ENCODE measurements around the gene PMEL.

PMEL gene

GRCh38 chr12:55963760-55964159 is 2.1 kb downstream of the PMEL start:
- no peak overlapping the region for H3K4me3 ChIP-seq (replicated peaks in 1 of 2; ENCODE audit: low read depth in 2 of 2, low read length in 2 of 2)
- no peak for DNase-seq (ENCODE audit: low read depth in 2 of 2)
- TF ChIP-seq, protein P1, sequence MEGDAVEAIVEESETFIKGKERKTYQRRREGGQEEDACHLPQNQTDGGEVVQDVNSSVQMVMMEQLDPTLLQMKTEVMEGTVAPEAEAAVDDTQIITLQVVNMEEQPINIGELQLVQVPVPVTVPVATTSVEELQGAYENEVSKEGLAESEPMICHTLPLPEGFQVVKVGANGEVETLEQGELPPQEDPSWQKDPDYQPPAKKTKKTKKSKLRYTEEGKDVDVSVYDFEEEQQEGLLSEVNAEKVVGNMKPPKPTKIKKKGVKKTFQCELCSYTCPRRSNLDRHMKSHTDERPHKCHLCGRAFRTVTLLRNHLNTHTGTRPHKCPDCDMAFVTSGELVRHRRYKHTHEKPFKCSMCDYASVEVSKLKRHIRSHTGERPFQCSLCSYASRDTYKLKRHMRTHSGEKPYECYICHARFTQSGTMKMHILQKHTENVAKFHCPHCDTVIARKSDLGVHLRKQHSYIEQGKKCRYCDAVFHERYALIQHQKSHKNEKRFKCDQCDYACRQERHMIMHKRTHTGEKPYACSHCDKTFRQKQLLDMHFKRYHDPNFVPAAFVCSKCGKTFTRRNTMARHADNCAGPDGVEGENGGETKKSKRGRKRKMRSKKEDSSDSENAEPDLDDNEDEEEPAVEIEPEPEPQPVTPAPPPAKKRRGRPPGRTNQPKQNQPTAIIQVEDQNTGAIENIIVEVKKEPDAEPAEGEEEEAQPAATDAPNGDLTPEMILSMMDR (IDR thresholded peaks at IDR 0.05; ENCODE audit: low read depth, low read length): no peak

GRCh38 chr12:55957106-55957859 is 8.6 kb downstream of the PMEL start:
- DNase-seq (ENCODE audit: low read depth in 2 of 2): no peak
- TF ChIP-seq, protein P1 (IDR thresholded peaks at IDR 0.05; ENCODE audit: low read depth, low read length): no peak
- H3K4me3 ChIP-seq (replicated peaks in 1 of 2; ENCODE audit: low read depth in 2 of 2, low read length in 2 of 2): no peak overlapping the region

- DNase-seq (ENCODE audit: low read depth in 2 of 2): peak; percentile 34 to 71
- H3K4me3 ChIP-seq (replicated peaks in 1 of 2; ENCODE audit: low read depth in 2 of 2, low read length in 2 of 2): no peak overlapping the region
- TF ChIP-seq, protein P1 (IDR thresholded peaks at IDR 0.05; ENCODE audit: low read depth, low read length): peak; percentile 52
These were observed 9.9 kb downstream of the PMEL start for GRCh38 chr12:55955800-55956508.

GRCh38 chr12:55955344-55955743 is 10.5 kb downstream of the PMEL start:
- no peak for DNase-seq (ENCODE audit: low read depth in 2 of 2)
- H3K4me3 ChIP-seq (replicated peaks in 1 of 2; ENCODE audit: low read depth in 2 of 2, low read length in 2 of 2): no peak overlapping the region
- TF ChIP-seq, protein P1 (IDR thresholded peaks at IDR 0.05; ENCODE audit: low read depth, low read length): no peak

GRCh38 chr12:55946553-55946952 is 19.3 kb downstream of the PMEL start:
- no peak overlapping the region for H3K4me3 ChIP-seq (replicated peaks in 1 of 2; ENCODE audit: low read depth in 2 of 2, low read length in 2 of 2)
- TF ChIP-seq, protein P1 (IDR thresholded peaks at IDR 0.05; ENCODE audit: low read depth, low read length): no peak
- no peak for DNase-seq (ENCODE audit: low read depth in 2 of 2)

- DNase-seq (ENCODE audit: low read depth in 2 of 2): no peak
- H3K4me3 ChIP-seq (replicated peaks in 1 of 2; ENCODE audit: low read depth in 2 of 2, low read length in 2 of 2): no peak overlapping the region
- TF ChIP-seq, protein P1 (IDR thresholded peaks at IDR 0.05; ENCODE audit: low read depth, low read length): no peak
These were observed 23.2 kb downstream of the PMEL start for GRCh38 chr12:55942577-55943136.

Measured in cardiac fibroblast (primary cell).